ENCODE results near the gene ARMC9. TPM values are rescaled to one million over a fixed set of nuclear protein-coding genes. Genes with fewer than 3 reads are reported as not detected.

The ARMC9 gene
- total RNA-seq, 1 experiment from 2014 or later: 16.4 TPM

DNA sequence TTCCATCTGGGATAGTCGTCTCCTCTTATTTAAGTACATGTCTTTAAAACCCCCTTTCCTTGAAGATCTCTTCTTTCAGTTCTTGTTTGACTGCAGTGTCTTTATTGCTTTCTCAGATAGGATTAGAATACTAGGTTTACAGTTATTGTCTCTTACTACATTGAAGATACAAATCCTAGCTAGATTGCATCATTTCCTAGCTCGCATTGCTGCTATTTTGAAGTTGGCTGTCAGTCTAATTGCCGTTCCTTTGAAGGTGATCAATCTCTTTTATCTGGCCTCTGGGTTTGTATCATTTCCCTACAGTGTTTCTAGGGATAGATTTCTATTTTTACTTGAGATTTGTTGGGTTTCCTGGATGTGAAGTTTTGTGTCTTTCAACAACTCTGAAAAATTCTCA is 20.9 kb downstream of the ARMC9 start:
- no TSS peak for BruUV-seq (replicated peaks)
- TF ChIP-seq FOSL1 (IDR thresholded peaks at IDR 0.05; ENCODE audit: low read depth) (no peak), ZFX (IDR thresholded peaks at IDR 0.05) (no peak), POLR2AphosphoS5 (IDR thresholded peaks at IDR 0.05; ENCODE audit: low read depth, low read length) (no peak), EZH2 (IDR thresholded peaks at IDR 0.05) (no peak), ELF1 (IDR thresholded peaks at IDR 0.05; ENCODE audit: borderline replicate concordance, low read depth) (no peak), TCF7L2 (IDR thresholded peaks at IDR 0.05; ENCODE audit: borderline replicate concordance, extremely low read depth, insufficient read depth, insufficient read length) (no peak), SRF (IDR thresholded peaks at IDR 0.05; ENCODE audit: low read depth) (no peak), CBX3 (IDR thresholded peaks at IDR 0.05; ENCODE audit: low read depth) (no peak), EGR1 (IDR thresholded peaks at IDR 0.05; ENCODE audit: low read depth) (no peak)
- TF ChIP-seq, protein P1, sequence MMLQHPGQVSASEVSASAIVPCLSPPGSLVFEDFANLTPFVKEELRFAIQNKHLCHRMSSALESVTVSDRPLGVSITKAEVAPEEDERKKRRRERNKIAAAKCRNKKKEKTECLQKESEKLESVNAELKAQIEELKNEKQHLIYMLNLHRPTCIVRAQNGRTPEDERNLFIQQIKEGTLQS (IDR thresholded peaks at IDR 0.05): no peak
- TF ChIP-seq, protein P2, sequence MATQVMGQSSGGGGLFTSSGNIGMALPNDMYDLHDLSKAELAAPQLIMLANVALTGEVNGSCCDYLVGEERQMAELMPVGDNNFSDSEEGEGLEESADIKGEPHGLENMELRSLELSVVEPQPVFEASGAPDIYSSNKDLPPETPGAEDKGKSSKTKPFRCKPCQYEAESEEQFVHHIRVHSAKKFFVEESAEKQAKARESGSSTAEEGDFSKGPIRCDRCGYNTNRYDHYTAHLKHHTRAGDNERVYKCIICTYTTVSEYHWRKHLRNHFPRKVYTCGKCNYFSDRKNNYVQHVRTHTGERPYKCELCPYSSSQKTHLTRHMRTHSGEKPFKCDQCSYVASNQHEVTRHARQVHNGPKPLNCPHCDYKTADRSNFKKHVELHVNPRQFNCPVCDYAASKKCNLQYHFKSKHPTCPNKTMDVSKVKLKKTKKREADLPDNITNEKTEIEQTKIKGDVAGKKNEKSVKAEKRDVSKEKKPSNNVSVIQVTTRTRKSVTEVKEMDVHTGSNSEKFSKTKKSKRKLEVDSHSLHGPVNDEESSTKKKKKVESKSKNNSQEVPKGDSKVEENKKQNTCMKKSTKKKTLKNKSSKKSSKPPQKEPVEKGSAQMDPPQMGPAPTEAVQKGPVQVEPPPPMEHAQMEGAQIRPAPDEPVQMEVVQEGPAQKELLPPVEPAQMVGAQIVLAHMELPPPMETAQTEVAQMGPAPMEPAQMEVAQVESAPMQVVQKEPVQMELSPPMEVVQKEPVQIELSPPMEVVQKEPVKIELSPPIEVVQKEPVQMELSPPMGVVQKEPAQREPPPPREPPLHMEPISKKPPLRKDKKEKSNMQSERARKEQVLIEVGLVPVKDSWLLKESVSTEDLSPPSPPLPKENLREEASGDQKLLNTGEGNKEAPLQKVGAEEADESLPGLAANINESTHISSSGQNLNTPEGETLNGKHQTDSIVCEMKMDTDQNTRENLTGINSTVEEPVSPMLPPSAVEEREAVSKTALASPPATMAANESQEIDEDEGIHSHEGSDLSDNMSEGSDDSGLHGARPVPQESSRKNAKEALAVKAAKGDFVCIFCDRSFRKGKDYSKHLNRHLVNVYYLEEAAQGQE (IDR thresholded peaks at IDR 0.05; ENCODE audit: low read depth): no peak
- no peaks in the 10 kb centered on the region for H3K4me1 ChIP-seq (ENCODE audit: control insufficient read depth in 1 of 2, insufficient read depth in 2 of 2, low read length in 2 of 2)
- ATAC-seq (no peak), DNase-seq (ENCODE audit: low read depth, low spot score) (no peak)
- no peak overlapping the region for H3K9ac ChIP-seq (ENCODE audit: low read length)
- no peaks in the 10 kb centered on the region for H3K27me3 ChIP-seq (ENCODE audit: insufficient read depth, low read length)
- no peak overlapping the region for H2AFZ ChIP-seq (ENCODE audit: low read depth, low read length, poor library complexity, severe bottlenecking)
- no peaks in the 10 kb centered on the region for H3K79me2 ChIP-seq (ENCODE audit: insufficient read depth, low read length)
- H4K20me1 ChIP-seq (ENCODE audit: insufficient read depth): no peaks in the 10 kb centered on the region
- no peaks in the 10 kb centered on the region for H3K9me3 ChIP-seq (ENCODE audit: control insufficient read depth in 1 of 2, insufficient read depth in 1 of 2, low read depth in 1 of 2, low read length in 2 of 2)
- RAD21 ChIA-PET (ENCODE audit: low non-redundant PET in 1 of 2, low total read pairs in 2 of 2, uncharacterized antibody in 2 of 2, unreplicated experiment in 2 of 2): no interaction called here
- no peaks in the 10 kb centered on the region for H3K9me2 ChIP-seq (ENCODE audit: insufficient read depth)
- POLR2A ChIA-PET: no interaction called here
- no peak overlapping the region for H3K4me3 ChIP-seq (replicated peaks in 1 of 2; ENCODE audit: low read depth in 1 of 2, low read length in 2 of 2)
- no peak overlapping the region for H3K27ac ChIP-seq (ENCODE audit: low read depth, low read length)
- no peak overlapping the region for H3K4me2 ChIP-seq (ENCODE audit: low read length)
- intact Hi-C loops (cut with micrococcal nuclease): no loop called here
- CTCF ChIA-PET: interaction anchor here (1.5 kb wide), 1 partner anchor 115 kb away, joined by 3 read pairs; no protein-coding TSS in a partner anchor
- H3K36me3 ChIP-seq (ENCODE audit: control insufficient read depth in 1 of 2, insufficient read depth in 2 of 2, low read length in 2 of 2): peaks cover 0 to 9% of the 10 kb centered on the region in 2 experiments; a peak in 1 of 4 replicates
